H1 (cell line): Measurements from ENCODE around the gene BLOC1S1.

ENCODE experiments used
- ASH2L ChIP-seq: fragments of 200-600, 300-600 bp; sonication (generic); IDR thresholded peaks from one replicate; pipeline ENCODE4 v1.7.1; 2017; ENCODE audit warnings: low read length
- EGR1 ChIP-seq: IDR thresholded peaks from 2 replicates; pipeline ENCODE4 v1.6.1; 2011; ENCODE audit warnings: low read depth, low read length, borderline replicate concordance
- EZH2 ChIP-seq: fragments of 200-600 bp; sonication (generic); IDR thresholded peaks from 2 replicates; pipeline ENCODE4 v1.7.1; 2012; ENCODE audit warnings: low read depth, mild to moderate bottlenecking, moderate library complexity, low read length, inconsistent platforms; ENCODE audit not compliant: severe bottlenecking
- GTF2F1 ChIP-seq: IDR thresholded peaks from 2 replicates; pipeline ENCODE4 v1.6.1; 2012; ENCODE audit warnings: low read depth, low read length, improper control_type of control experiment, borderline replicate concordance
- MAFK ChIP-seq: IDR thresholded peaks from 2 replicates; pipeline ENCODE4 v1.6.1; 2012; ENCODE audit warnings: low read depth, mild to moderate bottlenecking, improper control_type of control experiment, low read length
- POLR2A ChIP-seq, 2 experiments: IDR thresholded peaks; 1 replicate in 1 of 2; 2 replicates in 1 of 2; pipeline ENCODE4 v1.6.1; 2011; ENCODE audit warnings: low read depth in 2 of 2, low read length in 2 of 2, mild to moderate bottlenecking in 2 of 2; ENCODE audit errors: control extremely low read depth in 1 of 2
- POLR2AphosphoS5 ChIP-seq: IDR thresholded peaks from 2 replicates; pipeline ENCODE4 v1.6.1; 2011; ENCODE audit warnings: low read depth, low read length
- RFX5 ChIP-seq: IDR thresholded peaks from 2 replicates; pipeline ENCODE4 v1.6.1; 2011; ENCODE audit warnings: low read depth, low read length, improper control_type of control experiment, borderline replicate concordance
- TAF1 ChIP-seq: IDR thresholded peaks from 2 replicates; pipeline ENCODE4 v1.6.1; 2011; ENCODE audit warnings: mild to moderate bottlenecking, low read depth, low read length
- TF ChIP-seq, protein P1 (sequence below), 3 experiments: IDR thresholded peaks; 1 replicate in 2 of 3; 2 replicates in 1 of 3; pipeline versions ENCODE4 v1.5.1 to v1.6.1; 2011; ENCODE audit warnings: low read length in 3 of 3, mild to moderate bottlenecking in 3 of 3, inconsistent platforms in 2 of 3, low read depth in 1 of 3, moderate library complexity in 1 of 3; ENCODE audit not compliant: insufficient read depth in 1 of 3; ENCODE audit errors: control extremely low read depth in 1 of 3

DNA sequence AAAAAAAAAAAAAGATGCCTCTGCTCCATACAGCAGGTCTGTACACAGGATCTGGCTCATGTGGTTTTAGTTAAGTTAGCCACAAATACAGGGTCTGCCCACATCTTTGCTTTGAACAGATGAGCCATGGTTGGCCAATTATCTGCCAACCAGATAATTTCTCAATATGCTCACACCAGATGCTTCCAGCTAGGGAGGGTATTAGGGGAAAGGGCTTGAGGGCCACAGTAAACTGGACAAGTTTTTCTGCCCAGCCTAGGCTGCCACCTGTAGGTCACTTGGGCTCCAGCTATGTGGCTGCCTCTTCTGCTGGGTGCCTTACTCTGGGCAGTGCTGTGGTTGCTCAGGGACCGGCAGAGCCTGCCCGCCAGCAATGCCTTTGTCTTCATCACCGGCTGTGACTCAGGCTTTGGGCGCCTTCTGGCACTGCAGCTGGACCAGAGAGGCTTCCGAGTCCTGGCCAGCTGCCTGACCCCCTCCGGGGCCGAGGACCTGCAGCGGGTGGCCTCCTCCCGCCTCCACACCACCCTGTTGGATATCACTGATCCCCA is 5.1 kb downstream of the BLOC1S1 start:
- TF ChIP-seq TAF1 (no peak), ASH2L (no peak), GTF2F1 (no peak), RFX5 (no peak), POLR2A (IDR thresholded peaks at IDR 0.05; ENCODE audit: control extremely low read depth in 1 of 2, low read depth in 2 of 2, low read length in 2 of 2) (no peak), POLR2AphosphoS5 (no peak), EZH2 (no peak), MAFK (no peak), EGR1 (no peak)
- TF ChIP-seq, protein P1, sequence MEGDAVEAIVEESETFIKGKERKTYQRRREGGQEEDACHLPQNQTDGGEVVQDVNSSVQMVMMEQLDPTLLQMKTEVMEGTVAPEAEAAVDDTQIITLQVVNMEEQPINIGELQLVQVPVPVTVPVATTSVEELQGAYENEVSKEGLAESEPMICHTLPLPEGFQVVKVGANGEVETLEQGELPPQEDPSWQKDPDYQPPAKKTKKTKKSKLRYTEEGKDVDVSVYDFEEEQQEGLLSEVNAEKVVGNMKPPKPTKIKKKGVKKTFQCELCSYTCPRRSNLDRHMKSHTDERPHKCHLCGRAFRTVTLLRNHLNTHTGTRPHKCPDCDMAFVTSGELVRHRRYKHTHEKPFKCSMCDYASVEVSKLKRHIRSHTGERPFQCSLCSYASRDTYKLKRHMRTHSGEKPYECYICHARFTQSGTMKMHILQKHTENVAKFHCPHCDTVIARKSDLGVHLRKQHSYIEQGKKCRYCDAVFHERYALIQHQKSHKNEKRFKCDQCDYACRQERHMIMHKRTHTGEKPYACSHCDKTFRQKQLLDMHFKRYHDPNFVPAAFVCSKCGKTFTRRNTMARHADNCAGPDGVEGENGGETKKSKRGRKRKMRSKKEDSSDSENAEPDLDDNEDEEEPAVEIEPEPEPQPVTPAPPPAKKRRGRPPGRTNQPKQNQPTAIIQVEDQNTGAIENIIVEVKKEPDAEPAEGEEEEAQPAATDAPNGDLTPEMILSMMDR (IDR thresholded peaks at IDR 0.05; ENCODE audit: control extremely low read depth in 1 of 3, insufficient read depth in 1 of 3, low read depth in 1 of 3, low read length in 3 of 3) = peak; percentile 40 to 56 (median 42)
